K562 (cell line): ENCODE data around the gene RBM20. TPM values are rescaled to one million over a fixed set of nuclear protein-coding genes. Genes with fewer than 3 reads are reported as not detected.

ENCODE experiments used
- ATAC-seq: fragments of 200-7000 bp; cut with Tn5 transposase; 3 replicates; pipeline ENCODE4 v1.9.1; 2020; ENCODE audit warnings: moderate library complexity
- BruUV-seq: library from RNA; stranded (reverse); fragments of 400-500 nt; replicated peaks from 2 replicates; lab custom pipeline; 2021; lab: Mats Ljungman, UMichigan
- CTCF ChIA-PET: fragments of 300-600 bp; formaldehyde crosslinking; extraction: SDS; loops from one replicate; lab custom pipeline; 2021; ENCODE audit warnings: low intra/inter-chr PET ratio; lab: Yijun Ruan, JAX
- POLR2A ChIA-PET: fragments of 300-600, 350-650 bp; sonication (Branson Sonifier 250); formaldehyde crosslinking; extraction: SDS; loops from one replicate; lab custom pipeline; 2021; ENCODE audit warnings: antibody characterized with exemption, inconsistent platforms; lab: Yijun Ruan, JAX
- DNase-seq, 4 experiments: peaks; one replicate each; pipeline versions ENCODE4 v3.0.0 to v3.0.0-alpha.2; 2011 to 2018; ENCODE audit warnings: low spot score in 3 of 4, mixed read lengths in 3 of 4; ENCODE audit errors: extremely low read depth in 1 of 4
- FAIRE-seq: peaks from 2 replicates; lab custom pipeline; 2011; peaks lifted over from hg19 to GRCh38; lab: Jason Lieb, UNC
- H2AFZ ChIP-seq: 2 replicates; pipeline ENCODE4 v1.6.0; 2011; ENCODE audit warnings: low read depth, low read length, control low read depth, inconsistent platforms
- H3K27ac ChIP-seq: fragments of 200-600 bp; 3 replicates; pipeline ENCODE4 v1.8.0; 2011; ENCODE audit warnings: low read depth, mild to moderate bottlenecking, control low read depth, inconsistent platforms, low read length, moderate library complexity, mixed read lengths; ENCODE audit errors: extremely low read depth
- H3K27me3 ChIP-seq, 2 experiments: fragments of 300-600 bp in 1 of 2; 2 replicates in 1 of 2; 3 replicates in 1 of 2; pipeline versions ENCODE4 v1.6.0 to v1.8.0; 2011; ENCODE audit warnings: inconsistent platforms in 2 of 2, low read length in 2 of 2, mild to moderate bottlenecking in 1 of 2, mixed read lengths in 1 of 2, moderate library complexity in 1 of 2; ENCODE audit not compliant: control insufficient read depth in 2 of 2, insufficient read depth in 2 of 2
- H3K36me3 ChIP-seq: fragments of 300-600 bp; 3 replicates; pipeline ENCODE4 v1.8.0; 2011; ENCODE audit warnings: mild to moderate bottlenecking, low read length, inconsistent platforms; ENCODE audit not compliant: control insufficient read depth, insufficient read depth
- H3K4me1 ChIP-seq, 2 experiments: fragments of 200-600 bp in 1 of 2; replicated peaks in 1 of 2; 2 replicates in 1 of 2; 3 replicates in 1 of 2; pipeline versions ENCODE4 v1.5.1 to v1.8.0; 2011; ENCODE audit warnings: inconsistent platforms in 2 of 2, low read length in 2 of 2, mild to moderate bottlenecking in 1 of 2, mixed read lengths in 1 of 2, moderate library complexity in 1 of 2; ENCODE audit not compliant: control insufficient read depth in 2 of 2, insufficient read depth in 2 of 2
- H3K4me2 ChIP-seq: 2 replicates; pipeline ENCODE4 v1.6.1; 2011; ENCODE audit warnings: low read length, control low read depth, inconsistent platforms, mixed read lengths; ENCODE audit not compliant: insufficient read depth
- H3K4me3 ChIP-seq: fragments of 200-600 bp; sonication (generic), shearing (Covaris generic); 2 replicates; pipeline ENCODE4 v1.5.1; 2016; ENCODE audit warnings: control low read depth, inconsistent platforms
- H3K79me2 ChIP-seq: fragments of 200-600 bp; 3 replicates; pipeline ENCODE4 v1.8.0; 2011; ENCODE audit warnings: low read length, inconsistent platforms; ENCODE audit not compliant: control insufficient read depth, insufficient read depth
- H3K9ac ChIP-seq, 2 experiments: 2 replicates each; pipeline versions ENCODE4 v1.6.0 to v1.6.1; 2011; ENCODE audit warnings: low read depth in 2 of 2, low read length in 2 of 2, control low read depth in 1 of 2, inconsistent platforms in 1 of 2, mild to moderate bottlenecking in 1 of 2, mixed read lengths in 1 of 2; ENCODE audit not compliant: insufficient read depth in 1 of 2
- H3K9me1 ChIP-seq: one replicate; pipeline ENCODE4 v1.6.0; 2011; ENCODE audit warnings: inconsistent platforms, mild to moderate bottlenecking, low read length, moderate library complexity; ENCODE audit not compliant: control insufficient read depth, insufficient read depth
- H3K9me3 ChIP-seq: replicated peaks from 2 replicates; pipeline ENCODE4 v1.5.1; 2011; ENCODE audit warnings: low read depth, low read length, inconsistent platforms; ENCODE audit not compliant: control insufficient read depth, insufficient read depth
- H4K20me1 ChIP-seq: replicated peaks from 2 replicates; pipeline ENCODE4 v1.6.1; 2011; ENCODE audit warnings: low read length, inconsistent platforms, mixed read lengths; ENCODE audit not compliant: control insufficient read depth, insufficient read depth
- CC2D1A ChIP-seq: fragments of 450-650 bp; IDR thresholded peaks from 2 replicates; pipeline ENCODE4 v1.6.1; 2017; ENCODE audit warnings: mild to moderate bottlenecking
- ESRRB ChIP-seq: fragments of 250-450 bp; sonication (Bioruptor Pico); IDR thresholded peaks from 2 replicates; pipeline ENCODE4 v1.5.0; 2020; ENCODE audit warnings: mild to moderate bottlenecking, moderate library complexity, borderline replicate concordance
- MCM3 ChIP-seq: fragments of 450-650 bp; IDR thresholded peaks from 2 replicates; pipeline ENCODE4 v1.6.1; 2016
- MECOM ChIP-seq: fragments of 250-450 bp; sonication (Bioruptor Pico); IDR thresholded peaks from 2 replicates; pipeline ENCODE4 v1.8.0; 2022; ENCODE audit warnings: inconsistent platforms
- NR1H2 ChIP-seq: sonication (generic); formaldehyde crosslinking; IDR thresholded peaks from 2 replicates; pipeline ENCODE4 v1.4.0; 2020; ENCODE audit warnings: mild to moderate bottlenecking, missing genetic modification reagents
- NR2C1 ChIP-seq, 2 experiments: fragments of 450-650 bp; IDR thresholded peaks; 2 replicates each; pipeline ENCODE4 v1.6.1; 2017; ENCODE audit warnings: mild to moderate bottlenecking in 2 of 2, antibody characterized with exemption in 1 of 2, inconsistent platforms in 1 of 2, missing compliant biosample characterization in 1 of 2, missing genetic modification characterization in 1 of 2
- SIN3A ChIP-seq, 2 experiments: fragments of 150-350 bp in 1 of 2; IDR thresholded peaks; 2 replicates each; pipeline ENCODE4 v1.6.1; 2011 to 2016; ENCODE audit warnings: borderline replicate concordance in 2 of 2, low read depth in 2 of 2, low read length in 2 of 2, mild to moderate bottlenecking in 2 of 2, moderate library complexity in 2 of 2; ENCODE audit not compliant: control insufficient read depth in 1 of 2
- SMARCA4 ChIP-seq: fragments of 450-650 bp; IDR thresholded peaks from 2 replicates; pipeline ENCODE4 v1.6.1; 2016
- ZC3H11A ChIP-seq: IDR thresholded peaks from 2 replicates; pipeline ENCODE4 v1.6.1; 2012; ENCODE audit warnings: low read depth, low read length, improper control_type of control experiment
- ZNF717 ChIP-seq: fragments of 250-450 bp; sonication (Bioruptor Pico); IDR thresholded peaks from 2 replicates; pipeline ENCODE4 v1.5.0; 2021
- ZNF77 ChIP-seq: fragments of 250-450 bp; sonication (Bioruptor Pico); IDR thresholded peaks from 2 replicates; pipeline ENCODE4 v1.5.0; 2020
- WGBS: fragments of 100-300 bp; shearing (Covaris generic); methylation state at CpG from one replicate; pipeline ENCODE4 v1.1.6; 2016; ENCODE audit warnings: low coverage, mixed read lengths; ENCODE audit not compliant: insufficient coverage; ENCODE audit errors: missing lambda C conversion rate; 5-methylcytosine and 5-hydroxymethylcytosine counted together
- in situ Hi-C: fragments of 300-500 bp; cut with MboI; formaldehyde crosslinking; loops from 4 replicates; pipeline ENCODE4 v1.15.0; 2018; ENCODE audit warnings: inconsistent platforms, mixed read lengths
- intact Hi-C: fragments of 100-400 bp; cut with micrococcal nuclease; formaldehyde crosslinking; loops from 2 replicates; pipeline ENCODE4 v1.14.2; 2022
- polyA plus RNA-seq, 8 experiments: library from polyadenylated mRNA; depleted of rRNA in 4 of 8; stranded (reverse) in 5 of 8; unstranded in 3 of 8; fragments of >200 nt; fragmentation: Nextera tagmentation in 2 of 8; fragmentation: Illumina TruSeq in 1 of 8; extraction: Ambion mirVana in 2 of 8; extraction: Trizol in 1 of 8; gene quantifications; 2 replicates each; pipeline versions ENCODE4 v1.2.1 to v1.2.3, GENCODE V29; 2011 to 2014; ENCODE audit warnings: inconsistent platforms in 1 of 8, missing spikeins in 1 of 8
- total RNA-seq, 7 experiments: library from RNA; depleted of rRNA in 6 of 7; stranded (reverse); fragments of >200 nt in 6 of 7; fragmentation: Illumina TruSeq in 2 of 7; extraction: Trizol in 2 of 7; gene quantifications; 2 replicates each; pipeline versions ENCODE4 v1.2.1 to v1.2.3, GENCODE V29; 2011 to 2021; ENCODE audit warnings: low replicate concordance in 1 of 7
- TF ChIP-seq, protein P1 (sequence below): sonication (generic); formaldehyde crosslinking; IDR thresholded peaks from 2 replicates; pipeline ENCODE4 v1.8.0; 2022; ENCODE audit warnings: missing genetic modification reagents, mild to moderate bottlenecking, borderline replicate concordance
- TF ChIP-seq, protein P2 (sequence below): fragments of 250-450 bp; sonication (Bioruptor Pico); IDR thresholded peaks from 2 replicates; pipeline ENCODE4 v1.8.0; 2022; ENCODE audit warnings: inconsistent platforms

The RBM20 gene
- total and polyA plus RNA-seq, 9 of the 15 experiments (the other 6 are each of a cell fraction or from before 2014, with no cell fraction given) = 0.63 to 5.7 (median 3.2) TPM

- peaks cover 2% of the 10 kb centered on the region for H3K9me1 ChIP-seq
- BruUV-seq = no TSS peak
- CTCF ChIA-PET = interaction anchor here (0.6 kb wide), 1 partner anchor 109 kb away, joined by 3 read pairs; no protein-coding TSS in a partner anchor
- no peak overlapping the region for H2AFZ ChIP-seq
- no peak overlapping the region for H3K4me3 ChIP-seq
- intact Hi-C loops = no loop called here
- no peak for FAIRE-seq
- in situ Hi-C loops = no loop called here
- H4K20me1 ChIP-seq = no peaks in the 10 kb centered on the region
- H3K4me2 ChIP-seq = no peak overlapping the region
- peaks cover 14 to 20% of the 10 kb centered on the region in 2 experiments; a peak in 4 of 5 replicates for H3K4me1 ChIP-seq
- H3K27ac ChIP-seq = no peak overlapping the region
- no peak for TF ChIP-seq NR1H2
- no peak for TF ChIP-seq NR2C1 (IDR thresholded peaks at IDR 0.05)
- TF ChIP-seq NR2C1 (tag; IDR thresholded peaks at IDR 0.05) = no peak
- TF ChIP-seq SIN3A (IDR thresholded peaks at IDR 0.05; ENCODE audit: borderline replicate concordance in 2 of 2, control insufficient read depth in 1 of 2, low read depth in 2 of 2, low read length in 2 of 2) = no peak
- TF ChIP-seq, protein P1, sequence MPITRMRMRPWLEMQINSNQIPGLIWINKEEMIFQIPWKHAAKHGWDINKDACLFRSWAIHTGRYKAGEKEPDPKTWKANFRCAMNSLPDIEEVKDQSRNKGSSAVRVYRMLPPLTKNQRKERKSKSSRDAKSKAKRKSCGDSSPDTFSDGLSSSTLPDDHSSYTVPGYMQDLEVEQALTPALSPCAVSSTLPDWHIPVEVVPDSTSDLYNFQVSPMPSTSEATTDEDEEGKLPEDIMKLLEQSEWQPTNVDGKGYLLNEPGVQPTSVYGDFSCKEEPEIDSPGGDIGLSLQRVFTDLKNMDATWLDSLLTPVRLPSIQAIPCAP (CRISPR knock-in tag) = no peak
- no peak for TF ChIP-seq ZNF77 (CRISPR knock-in tag)
- no peak for TF ChIP-seq ZNF717
- no peak for TF ChIP-seq ZC3H11A
- TF ChIP-seq, protein P2, sequence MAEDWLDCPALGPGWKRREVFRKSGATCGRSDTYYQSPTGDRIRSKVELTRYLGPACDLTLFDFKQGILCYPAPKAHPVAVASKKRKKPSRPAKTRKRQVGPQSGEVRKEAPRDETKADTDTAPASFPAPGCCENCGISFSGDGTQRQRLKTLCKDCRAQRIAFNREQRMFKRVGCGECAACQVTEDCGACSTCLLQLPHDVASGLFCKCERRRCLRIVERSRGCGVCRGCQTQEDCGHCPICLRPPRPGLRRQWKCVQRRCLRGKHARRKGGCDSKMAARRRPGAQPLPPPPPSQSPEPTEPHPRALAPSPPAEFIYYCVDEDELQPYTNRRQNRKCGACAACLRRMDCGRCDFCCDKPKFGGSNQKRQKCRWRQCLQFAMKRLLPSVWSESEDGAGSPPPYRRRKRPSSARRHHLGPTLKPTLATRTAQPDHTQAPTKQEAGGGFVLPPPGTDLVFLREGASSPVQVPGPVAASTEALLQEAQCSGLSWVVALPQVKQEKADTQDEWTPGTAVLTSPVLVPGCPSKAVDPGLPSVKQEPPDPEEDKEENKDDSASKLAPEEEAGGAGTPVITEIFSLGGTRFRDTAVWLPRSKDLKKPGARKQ = no peak
- no peak for TF ChIP-seq MCM3
- TF ChIP-seq MECOM (CRISPR knock-in tag) = no peak
- TF ChIP-seq SMARCA4 = no peak
- TF ChIP-seq ESRRB (CRISPR knock-in tag) = no peak
- TF ChIP-seq CC2D1A = no peak
- peaks cover 16% of the 10 kb centered on the region; the same call in 2 of the 3 replicates for H3K36me3 ChIP-seq
- peak overlapping the region in 1 of 2 experiments; percentile 52; a peak in 1 of 4 replicates for H3K9ac ChIP-seq
- POLR2A ChIA-PET = no interaction called here
- no peak for ATAC-seq
- no peaks in the 10 kb centered on the region for H3K27me3 ChIP-seq
- WGBS = 83% methylated on average over 4 of the region's 7 CpGs
- H3K79me2 ChIP-seq = peaks cover under 1% of the 10 kb centered on the region; the same call in 2 of the 3 replicates
- no peak for DNase-seq
- no peaks in the 10 kb centered on the region for H3K9me3 ChIP-seq
Measured at GRCh38 chr10:110781139-110781538, 137.0 kb downstream of the RBM20 start.
